Erythroblast (primary cell): ENCODE measurements around the gene PTGS1.

ENCODE experiments used
- GATA1 ChIP-seq: IDR thresholded peaks from 2 replicates; pipeline ENCODE4 v1.6.1; 2011; ENCODE audit warnings: low read depth, mild to moderate bottlenecking, control low read depth, low read length, moderate library complexity
- POLR2A ChIP-seq: IDR thresholded peaks from 2 replicates; pipeline ENCODE4 v1.6.1; 2011; ENCODE audit warnings: mild to moderate bottlenecking, low read length

GRCh38 chr9:122348288-122348777, 22.5 kb upstream of the PTGS1 start:
- TF ChIP-seq POLR2A (no peak), GATA1 (no peak)
